NCI-H2107 (cell line): ENCODE measurements around the gene PCCB.
"Not testable (repeated sequence)": the region's sequence is repeated elsewhere in the genome, so short reads cannot be mapped to it uniquely, and the experiment has no call there.

Source experiments
- DNase-seq: peaks from one replicate; lab custom pipeline; 2025; lab: John Stamatoyannopoulos, UW

Gene PCCB

DNA sequence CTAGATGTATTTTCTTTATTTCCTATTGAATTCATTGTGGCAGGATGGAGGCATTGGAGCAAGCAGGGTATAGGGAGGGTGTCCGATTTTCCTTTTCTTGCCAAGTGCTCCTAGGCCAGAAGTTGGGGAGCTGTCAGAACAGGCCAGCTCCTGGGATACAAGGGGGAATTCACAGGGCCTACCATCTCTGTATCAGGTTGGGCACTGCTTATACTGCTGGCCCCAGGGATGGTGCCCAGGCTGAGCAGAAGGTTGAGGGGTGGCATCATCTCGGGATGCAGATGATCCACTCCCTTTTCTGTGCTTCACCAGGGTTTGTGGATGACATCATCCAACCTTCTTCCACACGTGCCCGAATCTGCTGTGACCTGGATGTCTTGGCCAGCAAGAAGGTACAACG, 79.5 kb downstream of the PCCB start:
- no peak for DNase-seq

DNA sequence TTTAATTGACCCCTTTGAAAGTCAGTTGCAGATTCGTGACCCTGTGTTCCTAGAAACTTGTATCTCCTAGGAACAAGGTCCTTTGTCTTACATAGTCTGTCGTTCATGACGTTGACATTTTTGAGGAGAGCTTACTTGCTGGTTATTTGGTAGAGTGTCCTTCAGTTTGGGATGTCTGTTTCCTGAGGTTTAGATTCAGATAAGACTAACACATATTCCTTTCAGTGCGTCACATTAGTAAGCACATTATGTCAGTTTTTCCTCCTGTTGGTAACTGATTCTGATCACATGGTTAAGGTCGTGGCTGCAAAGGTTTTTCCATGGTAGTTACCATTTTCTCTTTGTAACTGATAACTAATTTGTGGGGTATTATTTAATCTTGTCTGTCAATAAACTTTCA, 80.8 kb downstream of the PCCB start:
- no peak for DNase-seq

DNA sequence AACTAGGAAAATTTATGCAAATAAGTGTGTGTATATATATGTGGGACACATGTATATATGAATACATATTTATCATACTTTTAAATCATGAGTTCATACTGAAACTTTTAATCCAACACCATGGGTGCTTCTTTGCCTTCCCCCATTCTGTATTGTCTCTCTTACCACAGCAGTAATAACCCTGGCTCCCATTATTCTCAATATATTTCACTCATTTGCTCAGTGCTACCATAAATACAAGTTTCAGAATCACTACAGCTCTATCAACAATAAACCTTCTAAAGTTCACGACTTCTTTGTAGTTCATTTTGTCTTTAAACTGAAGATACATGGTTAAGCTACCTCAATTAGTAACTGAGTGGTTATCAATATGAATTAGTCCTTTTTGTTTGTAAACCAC, 82.2 kb downstream of the PCCB start:
- no peak for DNase-seq

DNA sequence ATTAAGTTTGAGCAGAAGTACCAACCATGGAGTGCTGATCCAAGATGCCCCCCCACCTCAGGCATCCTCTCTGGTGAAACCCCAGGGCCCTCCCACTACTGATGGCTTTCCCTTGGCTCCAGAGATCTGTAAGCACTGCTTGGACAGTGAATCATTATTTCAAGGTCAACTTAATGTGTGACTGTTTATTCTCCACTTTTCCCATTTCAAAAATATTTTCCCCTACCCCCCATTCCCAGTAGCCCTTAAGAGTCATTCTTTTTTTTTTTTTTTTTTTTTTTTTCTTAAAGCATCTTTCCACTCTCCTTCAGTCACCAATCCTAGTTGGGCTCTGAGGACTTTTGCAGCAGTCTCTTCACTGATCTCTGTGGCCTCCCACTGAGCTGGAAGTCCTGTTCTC, 82.6 kb downstream of the PCCB start:
- no peak for DNase-seq

DNA sequence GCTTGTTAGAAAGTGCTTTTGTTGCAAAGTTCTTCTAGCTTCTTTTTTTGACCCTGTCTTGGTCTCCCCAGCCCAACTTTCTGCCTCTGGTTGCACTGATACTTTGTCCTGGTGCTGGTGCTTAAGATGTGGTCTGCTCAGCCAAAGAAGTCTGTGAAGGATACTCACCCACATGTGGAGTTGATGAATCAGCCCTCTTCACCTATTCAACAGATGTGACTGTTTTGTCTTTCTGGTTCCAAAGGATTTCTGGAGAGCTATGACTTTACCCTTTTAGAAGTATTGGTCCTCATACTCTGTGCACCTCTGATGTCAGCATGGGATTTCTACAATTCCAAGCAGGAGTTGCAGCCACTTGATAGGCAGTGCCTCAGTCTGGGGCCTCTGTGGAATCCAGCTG, 84.1 kb downstream of the PCCB start:
- DNase-seq: no peak

DNA sequence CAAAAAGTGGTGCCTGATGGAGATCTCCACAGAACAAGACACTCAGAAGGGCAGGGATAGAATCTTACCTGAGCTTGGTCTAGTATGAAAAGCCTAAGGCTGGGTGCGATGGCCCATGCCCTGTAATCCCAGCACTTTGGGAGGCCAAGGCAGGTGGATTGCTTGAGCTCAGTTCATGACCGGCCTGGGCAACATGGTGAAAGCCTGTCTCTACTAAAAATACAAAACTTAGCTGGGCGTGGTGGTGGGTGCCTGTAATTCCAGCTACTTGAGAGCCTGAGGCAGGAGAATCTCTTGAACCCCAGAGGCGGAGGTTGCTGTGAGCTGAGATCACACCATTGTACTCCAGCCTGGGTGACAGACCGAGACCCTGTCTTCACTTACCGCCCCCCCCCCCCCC, 84.6 kb downstream of the PCCB start:
- DNase-seq: not testable (repeated sequence)

DNA sequence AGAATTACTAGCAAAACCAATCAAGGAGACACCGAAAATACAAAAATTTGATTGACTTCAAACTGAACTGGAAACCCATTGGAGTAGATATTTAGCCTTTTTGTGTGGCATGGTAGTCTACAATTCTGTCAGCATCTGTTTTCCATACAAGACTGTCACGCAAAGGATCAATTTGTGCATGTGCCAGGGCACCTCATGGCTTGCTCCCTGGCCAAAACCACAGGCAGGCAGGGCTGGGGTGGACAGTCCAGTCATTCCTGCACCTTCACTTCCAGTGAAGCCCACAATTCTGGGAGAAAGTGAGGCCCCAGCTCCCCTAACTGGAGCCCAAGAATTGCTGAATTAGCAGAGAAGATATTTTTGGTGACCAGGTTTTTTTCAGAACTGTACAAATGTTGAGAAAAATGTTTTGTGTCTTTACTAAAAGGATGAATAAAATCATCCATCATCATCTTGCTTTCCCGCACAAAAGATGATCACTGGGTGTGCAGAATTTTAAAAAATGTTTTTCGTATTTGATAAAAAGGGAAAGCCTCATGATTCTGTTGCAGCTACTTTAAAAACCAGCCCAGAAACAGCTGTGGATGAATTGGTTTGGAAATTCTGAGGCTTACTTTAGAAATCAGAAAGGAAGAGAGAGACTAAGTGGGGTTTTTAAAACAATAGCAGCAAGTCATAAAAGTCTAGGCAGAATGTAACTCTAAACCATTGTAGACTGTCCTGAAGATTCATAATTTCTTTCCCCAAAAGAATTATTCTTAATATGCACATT, 86.4 kb downstream of the PCCB start:
- no peak for DNase-seq

DNA sequence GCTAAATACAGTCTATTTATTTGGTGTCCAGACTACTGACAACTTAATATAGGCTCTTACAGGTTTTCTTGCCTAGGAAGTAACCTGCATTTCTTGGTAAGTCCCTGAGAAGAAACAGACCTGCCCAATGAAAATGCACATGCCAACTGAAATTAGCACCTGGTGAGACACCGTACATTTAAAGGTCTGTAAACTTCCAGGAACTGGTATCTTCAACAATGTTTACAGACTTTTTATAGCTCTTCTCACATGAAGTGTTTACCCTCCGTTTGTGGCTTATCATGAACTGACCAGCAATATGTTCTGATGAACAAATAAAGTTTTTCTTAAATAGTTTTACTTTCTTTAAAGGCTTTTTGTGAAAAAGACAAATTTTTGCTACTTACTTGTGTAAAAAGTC, 93.3 kb downstream of the PCCB start:
- no peak for DNase-seq

DNA sequence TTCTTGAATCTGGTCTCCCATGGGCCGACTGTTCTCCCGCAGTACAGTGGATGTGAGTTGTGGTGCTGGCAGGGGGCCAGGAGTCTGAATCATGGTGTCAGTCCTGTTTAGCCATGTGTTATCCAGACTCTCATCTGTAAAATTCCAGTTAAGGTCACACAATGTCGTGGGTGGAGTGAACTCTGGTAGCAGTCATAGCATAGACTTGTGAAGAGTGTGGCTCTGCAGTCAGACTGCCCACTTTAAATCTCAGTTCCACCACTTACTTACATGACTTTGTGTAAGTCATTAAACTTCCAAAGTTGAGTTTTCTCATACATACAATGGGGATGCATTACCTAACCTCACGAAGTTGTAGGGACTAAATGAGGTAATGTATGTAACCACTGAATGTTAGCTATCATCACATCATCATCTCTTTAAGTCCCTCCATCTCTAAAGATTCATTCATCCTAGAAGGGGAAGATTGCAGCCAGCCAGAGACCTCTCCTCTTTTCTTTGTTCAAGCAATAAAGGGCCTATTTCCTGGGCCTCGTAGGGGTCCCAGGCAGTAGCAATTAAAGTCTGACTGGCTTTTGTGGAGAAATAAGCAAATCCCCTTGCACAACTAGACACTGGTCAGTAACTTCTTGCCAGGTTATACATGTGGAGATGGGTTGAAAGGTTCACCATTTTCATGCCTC, 93.9 kb downstream of the PCCB start:
- DNase-seq: no peak

DNA sequence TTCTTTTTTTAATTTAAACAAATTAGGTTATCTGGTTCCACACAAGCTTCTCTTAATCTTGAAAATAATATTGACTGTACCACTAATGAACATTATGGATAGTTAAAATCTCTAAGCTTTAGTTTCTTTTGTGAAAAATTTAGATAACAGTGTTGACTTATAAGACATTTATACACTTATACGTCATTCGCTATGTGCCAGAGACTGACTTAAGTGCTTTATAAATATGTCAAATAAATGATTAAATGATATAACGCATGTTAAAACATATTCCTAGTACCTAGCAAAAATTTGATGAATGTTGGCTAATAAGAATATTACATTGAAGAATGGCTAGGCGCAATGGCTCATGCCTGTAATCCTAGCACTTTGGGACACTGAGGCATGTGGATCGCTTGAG, 96.3 kb downstream of the PCCB start:
- DNase-seq: no peak

DNA sequence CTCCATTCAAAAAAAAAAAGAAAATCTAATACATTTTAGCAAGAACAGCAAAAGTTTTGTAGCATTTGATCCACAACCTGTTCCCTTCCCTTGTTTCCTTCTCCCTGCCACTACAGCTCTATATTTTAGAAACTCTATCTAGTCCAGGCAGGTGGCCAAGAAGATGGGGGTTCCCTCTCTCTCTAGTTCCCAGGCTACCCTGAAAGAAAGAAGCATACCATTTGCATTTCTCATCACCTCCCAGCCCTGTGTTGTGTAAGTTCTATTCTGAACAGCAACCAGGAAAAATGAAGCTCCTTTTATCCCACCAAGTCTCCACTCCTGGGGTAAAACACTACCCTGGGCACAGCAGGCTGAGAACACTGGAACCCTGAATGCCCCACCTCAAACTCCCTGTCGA, 100.0 kb downstream of the PCCB start:
- no peak for DNase-seq

DNA sequence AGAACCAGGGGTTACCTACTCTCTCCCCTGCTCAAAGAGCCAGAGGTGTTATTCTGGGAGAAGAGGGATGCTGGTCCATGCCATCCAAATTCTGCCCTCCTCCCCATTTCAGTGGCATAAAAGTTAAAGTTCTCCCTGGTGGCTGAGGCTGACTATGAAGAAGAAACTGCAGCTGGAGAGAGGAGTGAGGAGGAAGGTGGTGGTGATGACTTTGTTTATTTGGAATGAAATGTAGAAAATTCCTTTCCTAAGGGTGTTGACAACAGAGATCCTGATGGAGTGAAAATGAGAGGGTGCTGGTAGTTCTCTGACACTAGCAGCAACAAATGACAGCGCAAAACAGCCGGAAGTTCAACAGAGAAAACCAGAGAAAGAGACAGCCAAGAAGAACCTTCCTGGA, 100.4 kb downstream of the PCCB start:
- DNase-seq: no peak

DNA sequence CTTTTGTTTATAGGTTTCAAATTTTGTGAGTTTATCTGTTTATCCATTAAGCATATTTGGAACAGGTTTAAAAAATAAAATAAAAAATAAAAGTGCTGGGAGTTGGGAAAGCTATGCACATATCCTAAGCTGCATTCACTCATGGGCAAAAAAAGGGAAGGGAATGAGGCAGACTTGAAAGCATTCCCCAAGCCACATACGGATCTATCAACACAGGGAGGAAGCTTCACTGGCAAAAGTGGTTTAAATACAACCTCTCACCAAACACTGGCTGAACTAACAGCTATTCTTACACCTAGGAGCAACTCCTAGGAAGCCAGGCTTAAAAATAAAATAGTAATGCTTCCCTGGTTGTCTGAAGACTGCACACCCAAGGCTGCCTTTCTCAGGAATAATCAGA, 101.2 kb downstream of the PCCB start:
- DNase-seq: no peak

DNA sequence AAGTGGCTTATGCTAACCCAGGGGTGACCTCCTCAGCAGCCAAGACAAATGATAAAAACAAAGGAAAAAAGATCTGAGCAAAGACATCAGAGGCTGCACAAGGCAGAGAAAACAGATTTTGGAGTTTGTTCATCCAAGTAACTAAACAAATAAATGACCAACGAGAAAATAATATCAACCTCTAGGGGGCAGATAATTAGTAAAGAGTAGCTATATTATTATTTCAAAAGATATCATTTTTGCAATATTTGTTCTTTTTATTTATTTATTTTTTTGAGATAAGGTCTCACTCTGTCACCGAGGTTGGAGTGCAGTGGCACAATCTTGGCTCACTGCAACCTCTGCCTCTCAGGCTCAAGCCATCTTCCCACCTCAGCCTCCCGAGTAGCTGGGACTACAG, 101.8 kb downstream of the PCCB start:
- DNase-seq: no peak

DNA sequence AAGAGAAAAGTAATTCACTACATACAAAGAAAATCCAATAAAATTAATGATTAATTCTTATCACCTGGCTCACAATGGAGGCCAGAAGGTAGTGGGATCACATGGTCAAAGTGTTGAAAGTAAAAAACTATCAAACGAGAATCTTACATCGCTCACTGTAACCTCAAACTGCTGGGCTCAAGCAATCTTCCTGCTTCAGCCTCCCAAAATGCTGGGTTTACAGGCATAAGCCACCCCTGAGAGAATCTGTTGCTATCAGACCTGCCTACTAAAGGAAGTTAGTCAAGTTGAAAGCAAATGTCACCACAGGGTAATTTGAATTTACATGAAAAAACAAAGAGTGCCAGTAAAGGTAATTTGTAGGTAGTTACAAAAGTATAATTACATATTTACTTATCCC, 103.3 kb downstream of the PCCB start:
- no peak for DNase-seq

DNA sequence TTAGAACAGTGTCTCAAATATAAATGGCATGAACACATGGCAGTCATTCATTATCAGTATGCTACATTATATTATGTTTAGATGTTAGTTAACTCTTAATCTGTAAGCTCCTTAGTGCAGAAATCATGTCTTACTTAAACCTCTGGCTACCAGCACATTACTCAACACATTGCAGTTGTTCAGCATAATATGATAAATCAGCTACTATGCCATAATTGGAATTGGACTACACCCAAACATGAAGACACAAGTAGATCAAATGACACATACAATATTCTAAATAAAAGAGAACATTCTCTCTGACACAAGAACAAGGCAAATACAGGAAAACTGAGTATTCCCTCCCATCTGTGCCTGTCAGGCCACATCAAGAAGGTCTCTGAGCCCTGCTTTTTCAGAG, 116.1 kb downstream of the PCCB start:
- no peak for DNase-seq

DNA sequence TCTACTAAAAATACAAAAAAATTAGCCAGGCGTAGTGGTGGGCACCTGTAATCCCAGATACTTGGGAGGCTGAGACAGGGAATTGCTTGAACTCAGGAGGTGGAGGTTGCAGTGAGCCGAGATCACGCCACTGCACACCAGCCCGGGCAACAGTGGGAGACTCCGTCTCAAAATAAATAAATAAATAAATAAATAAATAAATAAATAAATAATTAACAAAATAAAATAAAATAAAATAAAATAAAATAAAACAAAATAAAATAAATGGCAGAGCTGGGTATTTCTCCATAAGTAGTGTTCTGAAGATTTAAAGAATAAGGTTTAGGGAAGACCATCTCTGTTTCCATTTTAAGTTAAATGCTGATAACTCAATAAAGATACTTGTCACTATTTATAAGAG, 125.7 kb downstream of the PCCB start:
- DNase-seq: not testable (repeated sequence)

DNA sequence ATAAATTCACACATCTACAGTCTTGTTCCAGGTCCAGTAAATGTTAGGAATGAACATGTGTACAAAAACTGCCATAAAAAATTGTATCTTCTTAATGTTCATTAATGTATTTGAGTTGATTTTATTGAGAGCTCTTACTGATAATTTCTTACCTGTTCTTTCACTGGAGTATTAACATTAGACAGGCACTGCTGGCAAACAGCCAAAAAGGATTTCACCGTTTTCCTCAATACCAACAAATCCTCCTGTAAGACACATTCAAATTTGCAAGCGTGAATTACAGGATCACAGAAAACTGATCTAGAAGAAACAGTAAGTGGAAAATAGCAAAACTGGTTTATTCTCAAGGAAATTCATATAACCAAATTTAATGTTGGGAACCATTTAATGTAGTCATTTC, 127.4 kb downstream of the PCCB start:
- no peak for DNase-seq

DNA sequence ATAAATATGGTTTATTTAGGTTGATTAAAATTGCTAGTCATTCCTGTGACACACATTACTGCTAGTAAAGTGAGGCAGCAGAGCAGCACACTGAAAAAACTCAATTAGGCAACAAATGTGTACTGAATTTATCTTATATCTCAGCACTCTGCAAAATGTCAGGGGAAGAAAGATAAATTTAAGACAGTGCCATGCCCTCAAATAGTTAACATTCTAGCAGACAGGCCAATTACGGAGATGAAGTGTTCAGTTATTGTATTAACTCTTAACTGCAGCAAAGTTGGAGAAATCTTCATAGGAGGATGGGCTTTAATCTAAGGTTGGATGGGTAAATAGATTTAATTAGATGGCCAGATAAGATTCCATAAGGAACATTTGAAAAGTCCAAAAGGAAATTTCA, 127.9 kb downstream of the PCCB start:
- no peak for DNase-seq
